H1 (cell line): ENCODE data around the gene TNIP1. TPM values are rescaled to one million over a fixed set of nuclear protein-coding genes. Genes with fewer than 3 reads are reported as not detected.

ENCODE experiments used
- ATF2 ChIP-seq: IDR thresholded peaks from 2 replicates; pipeline ENCODE4 v1.6.1; 2012; ENCODE audit warnings: low read length, inconsistent platforms
- polyA plus RNA-seq, 7 experiments: library from polyadenylated mRNA; depleted of rRNA in 3 of 7; stranded (reverse) in 5 of 7; unstranded in 2 of 7; fragments of >200 nt in 5 of 7; fragments of 200-250 nt in 2 of 7; gene quantifications; 1 replicate in 5 of 7; 2 replicates in 1 of 7; 4 replicates in 1 of 7; pipeline versions ENCODE4 v1.2.1 to v1.2.3, GENCODE V29; 2011 to 2013; ENCODE audit warnings: missing spikeins in 2 of 7, mixed read lengths in 2 of 7
- total RNA-seq: library from RNA; stranded (reverse); fragmentation: NEBNext Ultra II Directional; extraction: Animal tissue kit (Norgen Biotek cat#: 25700); gene quantifications from 2 replicates; pipeline ENCODE4 v1.2.1, GENCODE V29; 2021

Gene TNIP1
- total and polyA plus RNA-seq, 2 of the 8 experiments (the other 6 are each of a cell fraction or from before 2014, with no cell fraction given) = 14.2 to 31.9 TPM

- TF ChIP-seq ATF2 = no peak
Measured at GRCh38 chr5:151012862-151013261, 68.0 kb downstream of the TNIP1 start (continued).
